ENCODE results near the gene SLC38A10. TPM values are rescaled to one million over a fixed set of nuclear protein-coding genes. Genes with fewer than 3 reads are reported as not detected.

SLC38A10 gene
- total RNA-seq, 1 donor from 2014 or later, result 105 TPM

GRCh38 chr17:81288715-81289114 lies 6.4 kb downstream of the SLC38A10 start:
- H3K27me3 Mint-ChIP-seq, result no peaks in the 10 kb centered on the region
- peaks cover 34% of the 10 kb centered on the region for H3K4me1 Mint-ChIP-seq
- no peak for DNase-seq
- no peaks in the 10 kb centered on the region for H3K9me3 Mint-ChIP-seq
- intact Hi-C loops (cut with micrococcal nuclease), result no loop called here
- no peak overlapping the region for H3K27ac Mint-ChIP-seq
- H3K36me3 Mint-ChIP-seq (ENCODE audit: low read depth), result peaks cover 22% of the 10 kb centered on the region
- H3K4me3 Mint-ChIP-seq, result no peak overlapping the region

- H3K36me3 Mint-ChIP-seq (ENCODE audit: low read depth), result peaks cover 23% of the 10 kb centered on the region
- DNase-seq, result no peak
- H3K27me3 Mint-ChIP-seq, result no peaks in the 10 kb centered on the region
- peak overlapping the region; percentile 25 for H3K27ac Mint-ChIP-seq
- peaks cover 31% of the 10 kb centered on the region for H3K4me1 Mint-ChIP-seq
- intact Hi-C loops (cut with micrococcal nuclease), result no loop called here
- H3K9me3 Mint-ChIP-seq, result no peaks in the 10 kb centered on the region
- peak overlapping the region; percentile 15 for H3K4me3 Mint-ChIP-seq
Observed at GRCh38 chr17:81287741-81288430, 7.2 kb downstream of the SLC38A10 start.

- peak overlapping the region; percentile 19 for H3K4me3 Mint-ChIP-seq
- H3K9me3 Mint-ChIP-seq, result no peaks in the 10 kb centered on the region
- no peaks in the 10 kb centered on the region for H3K27me3 Mint-ChIP-seq
- DNase-seq, result no peak
- H3K27ac Mint-ChIP-seq, result peak overlapping the region; percentile 96
- intact Hi-C loops (cut with micrococcal nuclease), result no loop called here
- H3K4me1 Mint-ChIP-seq, result peaks cover 30% of the 10 kb centered on the region
- H3K36me3 Mint-ChIP-seq (ENCODE audit: low read depth), result peaks cover 25% of the 10 kb centered on the region
Observed at GRCh38 chr17:81287152-81287551, 8.0 kb downstream of the SLC38A10 start.

- Mint-ChIP-seq H3K4me1 (peaks cover 27% of the 10 kb centered on the region), H3K36me3 (ENCODE audit: low read depth) (peaks cover 26% of the 10 kb centered on the region)
- intact Hi-C loops (cut with micrococcal nuclease), result no loop called here
Observed at GRCh38 chr17:81286491-81287145, 8.5 kb downstream of the SLC38A10 start.

GRCh38 chr17:81285894-81286293 lies 9.2 kb downstream of the SLC38A10 start:
- no peaks in the 10 kb centered on the region for H3K9me3 Mint-ChIP-seq
- peak overlapping the region; percentile 96 for H3K27ac Mint-ChIP-seq
- no peaks in the 10 kb centered on the region for H3K27me3 Mint-ChIP-seq
- peak overlapping the region; percentile 86 for H3K4me3 Mint-ChIP-seq
- H3K4me1 Mint-ChIP-seq, result peaks cover 24% of the 10 kb centered on the region
- peaks cover 25% of the 10 kb centered on the region for H3K36me3 Mint-ChIP-seq (ENCODE audit: low read depth)
- DNase-seq, result no peak
- intact Hi-C loops (cut with micrococcal nuclease), result loop anchor here (1.0 kb wide), 1 partner anchor 9 kb away; the partner anchor contains the start of gene SLC38A10

More at GRCh38 chr17:81286491-81287145, 8.5 kb downstream of the SLC38A10 start:
- H3K27me3 Mint-ChIP-seq, result no peaks in the 10 kb centered on the region
- no peaks in the 10 kb centered on the region for H3K9me3 Mint-ChIP-seq
- H3K27ac Mint-ChIP-seq, result peak overlapping the region; percentile 96
- H3K4me3 Mint-ChIP-seq, result peak overlapping the region; percentile 86
- no peak for DNase-seq

- peak; percentile 88 for DNase-seq
- Mint-ChIP-seq H3K27ac (peak overlapping the region; percentile 96), H3K4me1 (peaks cover 23% of the 10 kb centered on the region), H3K36me3 (ENCODE audit: low read depth) (peaks cover 26% of the 10 kb centered on the region), H3K4me3 (peak overlapping the region; percentile 86), H3K27me3 (no peaks in the 10 kb centered on the region), H3K9me3 (no peaks in the 10 kb centered on the region)
- intact Hi-C loops (cut with micrococcal nuclease), result loop anchor here (1.0 kb wide), 1 partner anchor 10 kb away; the partner anchor contains the start of gene SLC38A10
Observed at GRCh38 chr17:81285179-81285878, 9.8 kb downstream of the SLC38A10 start.

- no peak overlapping the region for H3K4me3 Mint-ChIP-seq
- no peaks in the 10 kb centered on the region for H3K9me3 Mint-ChIP-seq
- intact Hi-C loops (cut with micrococcal nuclease), result no loop called here
- H3K36me3 Mint-ChIP-seq (ENCODE audit: low read depth), result peaks cover 26% of the 10 kb centered on the region
- peaks cover 16% of the 10 kb centered on the region for H3K4me1 Mint-ChIP-seq
- no peak for DNase-seq
- H3K27me3 Mint-ChIP-seq, result no peaks in the 10 kb centered on the region
- no peak overlapping the region for H3K27ac Mint-ChIP-seq
Observed at GRCh38 chr17:81282876-81283275, 12.2 kb downstream of the SLC38A10 start.

GRCh38 chr17:81282141-81282540 lies 13.0 kb downstream of the SLC38A10 start:
- no peak overlapping the region for H3K4me3 Mint-ChIP-seq
- H3K4me1 Mint-ChIP-seq, result peaks cover 14% of the 10 kb centered on the region
- intact Hi-C loops (cut with micrococcal nuclease), result no loop called here
- no peaks in the 10 kb centered on the region for H3K9me3 Mint-ChIP-seq
- H3K36me3 Mint-ChIP-seq (ENCODE audit: low read depth), result peaks cover 24% of the 10 kb centered on the region
- no peaks in the 10 kb centered on the region for H3K27me3 Mint-ChIP-seq
- no peak for DNase-seq
- H3K27ac Mint-ChIP-seq, result no peak overlapping the region

GRCh38 chr17:81280571-81280970 lies 14.5 kb downstream of the SLC38A10 start:
- Mint-ChIP-seq H3K9me3 (no peaks in the 10 kb centered on the region), H3K36me3 (ENCODE audit: low read depth) (peaks cover 30% of the 10 kb centered on the region), H3K27me3 (no peaks in the 10 kb centered on the region), H3K4me1 (peaks cover 7% of the 10 kb centered on the region), H3K4me3 (no peak overlapping the region), H3K27ac (no peak overlapping the region)
- intact Hi-C loops (cut with micrococcal nuclease), result no loop called here
- no peak for DNase-seq

- no peak overlapping the region for H3K4me3 Mint-ChIP-seq
- intact Hi-C loops (cut with micrococcal nuclease), result no loop called here
Observed at GRCh38 chr17:81279278-81280275, 15.5 kb downstream of the SLC38A10 start.

GRCh38 chr17:81278831-81279230 lies 16.3 kb downstream of the SLC38A10 start:
- Mint-ChIP-seq H3K36me3 (ENCODE audit: low read depth) (peaks cover 28% of the 10 kb centered on the region), H3K27ac (no peak overlapping the region), H3K4me1 (no peaks in the 10 kb centered on the region), H3K27me3 (no peaks in the 10 kb centered on the region), H3K9me3 (no peaks in the 10 kb centered on the region), H3K4me3 (no peak overlapping the region)
- DNase-seq, result no peak
- intact Hi-C loops (cut with micrococcal nuclease), result no loop called here

More at GRCh38 chr17:81279278-81280275, 15.5 kb downstream of the SLC38A10 start:
- Mint-ChIP-seq H3K9me3 (no peaks in the 10 kb centered on the region), H3K27ac (no peak overlapping the region), H3K4me1 (peaks cover 3% of the 10 kb centered on the region), H3K36me3 (ENCODE audit: low read depth) (peaks cover 28% of the 10 kb centered on the region), H3K27me3 (no peaks in the 10 kb centered on the region)
- DNase-seq, result no peak

- intact Hi-C loops (cut with micrococcal nuclease), result no loop called here
- Mint-ChIP-seq H3K27ac (no peak overlapping the region), H3K4me3 (no peak overlapping the region)
Observed at GRCh38 chr17:81277946-81278693, 17.0 kb downstream of the SLC38A10 start.

More at GRCh38 chr17:81277946-81278693, 17.0 kb downstream of the SLC38A10 start:
- no peaks in the 10 kb centered on the region for H3K4me1 Mint-ChIP-seq
- no peak for DNase-seq
- no peaks in the 10 kb centered on the region for H3K27me3 Mint-ChIP-seq
- H3K9me3 Mint-ChIP-seq, result no peaks in the 10 kb centered on the region
- H3K36me3 Mint-ChIP-seq (ENCODE audit: low read depth), result peaks cover 32% of the 10 kb centered on the region

Measured in activated CD4-positive, alpha-beta T cell treated with anti-CD3 and anti-CD28 coated beads, Interleukin-2, amount 10 ng/mL, durations not matched to agents 24 days and 14 days (primary cell).